ENCODE results near the gene HTR3B.

The HTR3B gene

GRCh38 chr11:113947994-113948393 lies 43.4 kb downstream of the HTR3B start:
- DNase-seq, result no peak

DNA sequence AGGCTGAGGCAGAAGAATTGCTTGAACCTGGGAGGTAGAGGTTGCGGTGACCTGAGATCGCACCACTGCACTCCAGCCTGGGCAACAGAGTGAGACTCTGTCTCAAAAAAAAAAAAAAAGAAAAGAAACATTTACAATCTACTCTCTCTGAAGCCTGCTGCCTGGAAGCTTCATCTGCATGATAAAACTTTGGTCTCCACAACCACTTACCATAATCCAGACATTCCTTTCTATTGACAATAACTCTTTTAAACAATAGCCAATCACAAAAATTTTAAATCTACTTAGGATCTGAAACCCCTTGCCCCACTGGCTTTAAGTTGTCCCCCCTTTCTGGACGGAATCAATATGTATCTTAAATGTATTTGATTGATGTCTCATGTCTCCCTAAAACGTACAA lies 45.3 kb downstream of the HTR3B start:
- DNase-seq, result no peak

DNA sequence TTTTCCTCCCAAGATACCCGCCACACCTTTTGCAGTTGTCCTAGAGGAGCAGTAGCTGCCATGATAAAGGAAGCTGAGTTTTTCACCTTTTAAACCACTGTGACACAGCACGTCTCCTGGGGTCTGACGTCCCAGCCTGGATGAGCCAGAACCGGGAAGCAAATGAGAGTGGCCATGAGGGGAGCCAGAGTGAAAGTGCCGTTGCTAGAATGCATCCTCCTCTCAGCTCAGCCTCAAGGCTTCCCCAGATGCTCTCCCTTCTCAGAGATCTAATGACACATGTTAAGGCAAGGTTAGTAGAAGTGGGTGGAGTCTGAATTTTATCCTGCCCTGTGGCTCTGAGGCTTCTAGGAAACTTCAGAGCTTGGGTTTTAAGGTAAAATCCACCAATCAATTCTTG lies 46.9 kb downstream of the HTR3B start:
- no peak for DNase-seq

DNA sequence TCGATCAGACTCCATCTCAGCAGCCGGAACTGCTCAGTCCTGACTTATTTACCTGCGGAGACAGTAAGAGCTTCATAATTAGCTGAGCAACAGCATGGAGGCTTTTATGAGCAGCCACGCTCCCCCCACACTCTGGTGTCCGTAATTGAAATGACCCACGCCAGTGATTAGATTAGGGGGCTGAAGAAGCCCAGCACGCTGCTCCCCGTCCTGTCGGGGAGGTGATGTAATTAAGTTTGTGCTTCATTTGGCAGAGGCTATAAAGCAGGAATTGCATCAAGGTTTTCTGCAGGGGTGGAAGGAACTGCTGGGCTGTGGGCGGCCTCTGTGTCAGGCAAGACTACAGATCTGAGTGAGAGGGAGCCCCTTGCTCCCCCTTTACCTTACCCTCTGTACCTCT lies 47.5 kb downstream of the HTR3B start:
- no peak for DNase-seq

- DNase-seq, result no peak
Observed at GRCh38 chr11:113952588-113952987, 48.0 kb downstream of the HTR3B start.

DNA sequence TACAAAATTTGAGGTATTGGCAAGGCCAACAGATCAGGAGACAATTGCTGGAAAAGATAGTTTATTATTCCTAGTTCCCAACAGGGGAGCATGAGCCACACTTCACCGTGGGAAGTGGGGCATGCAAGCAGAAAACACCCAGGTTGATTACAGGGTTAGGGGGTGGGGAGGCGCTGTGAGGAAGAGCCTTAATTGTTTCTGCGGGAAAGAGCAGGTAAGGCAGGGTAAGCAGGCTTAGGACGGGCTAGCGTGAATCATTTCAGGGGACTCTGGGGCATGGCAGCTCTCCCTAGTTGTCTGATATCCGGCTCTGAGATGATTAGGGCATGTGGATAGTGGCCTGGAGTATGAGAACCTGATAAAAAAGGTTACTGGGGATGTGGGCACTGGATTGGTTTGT lies 49.6 kb downstream of the HTR3B start:
- DNase-seq, result no peak

GRCh38 chr11:113956986-113957385 lies 52.4 kb downstream of the HTR3B start:
- DNase-seq, result no peak

DNA sequence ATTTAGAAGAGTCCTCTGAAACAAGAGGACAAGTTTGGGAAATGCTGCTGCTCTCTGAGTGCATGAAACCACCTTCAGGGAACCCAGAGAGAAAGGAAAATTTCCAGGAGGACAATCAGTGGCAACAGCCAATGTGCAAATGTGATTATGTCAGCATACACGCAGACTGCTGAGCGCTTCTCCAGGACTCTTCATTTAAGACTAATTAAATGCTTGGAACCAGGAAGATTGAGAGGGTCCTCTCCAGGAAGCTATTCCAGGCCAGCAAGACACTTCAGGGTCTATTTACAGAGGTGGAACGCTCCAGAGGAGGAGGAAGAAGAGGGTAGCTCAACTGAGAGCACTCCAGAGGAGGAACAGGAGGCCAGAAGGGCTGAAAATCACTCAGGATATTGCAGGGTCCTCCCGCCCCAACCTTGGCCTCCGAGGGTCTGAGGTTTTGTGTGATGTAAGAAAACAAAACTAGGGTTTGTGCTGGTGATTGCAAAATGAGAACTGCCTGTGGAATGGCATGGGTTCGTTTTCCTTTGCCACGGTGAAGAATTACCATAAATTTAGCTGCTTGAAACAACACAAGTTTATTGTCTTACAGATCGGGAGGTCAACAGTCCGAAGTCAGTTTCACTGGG lies 56.2 kb downstream of the HTR3B start:
- DNase-seq, result no peak

DNA sequence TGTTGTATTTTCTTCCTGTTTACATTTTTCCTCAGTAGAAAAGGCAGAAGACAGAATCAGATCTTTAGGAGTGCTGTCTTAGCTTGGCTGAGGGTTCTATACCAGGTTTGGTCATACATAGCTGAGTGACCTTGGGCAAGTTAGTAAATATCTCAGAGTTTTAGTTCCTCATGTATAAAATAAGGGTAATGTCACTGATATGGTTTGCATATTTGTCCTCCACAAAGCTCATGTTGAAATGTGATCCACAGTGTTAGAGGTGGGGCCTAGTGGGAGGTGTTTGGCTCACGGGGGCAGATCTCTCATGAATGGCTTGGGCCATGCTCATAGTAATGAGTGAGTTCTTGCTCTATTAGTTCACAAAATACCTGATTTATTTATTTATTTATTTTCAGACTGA lies 62.8 kb downstream of the HTR3B start:
- DNase-seq, result no peak

DNA sequence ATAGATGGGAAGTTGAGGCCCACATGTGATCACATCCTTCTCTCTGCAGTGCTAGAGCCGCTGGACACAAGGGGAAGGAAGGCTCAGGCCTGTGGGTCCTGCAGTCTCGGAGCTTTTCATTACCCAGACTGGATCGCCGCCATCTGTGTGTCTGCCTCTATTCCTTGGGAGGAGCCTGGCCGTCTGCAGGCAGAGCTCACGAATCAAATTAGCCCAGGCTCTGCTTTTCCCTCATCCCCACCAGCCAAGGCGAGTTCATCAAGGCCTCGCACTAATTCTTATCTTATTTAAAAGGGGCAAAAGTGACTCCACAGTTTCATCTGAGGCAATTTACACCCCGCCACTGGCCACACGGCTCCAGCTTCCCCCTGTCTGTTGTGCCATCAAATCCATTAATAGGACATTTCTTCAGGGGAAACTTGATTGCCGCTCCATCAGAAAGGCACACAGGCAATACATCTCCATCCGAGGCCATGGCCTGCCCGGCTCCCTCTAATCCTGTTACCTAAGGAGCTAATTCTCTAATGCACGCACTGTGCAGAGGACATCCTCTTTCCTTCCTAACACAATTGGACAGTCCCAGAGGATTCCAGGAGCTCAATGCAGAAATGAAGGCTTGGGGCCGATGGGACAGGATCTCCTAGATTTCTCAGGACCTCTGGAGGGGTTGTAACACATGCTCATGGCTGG lies 67.1 kb downstream of the HTR3B start:
- no peak for DNase-seq

- no peak for DNase-seq
Observed at GRCh38 chr11:113974741-113975470, 70.3 kb downstream of the HTR3B start, which contains the start of gene HTR3A. Gene HTR3A, plus strand, starts transcription at chr11:113975108. Its CDS starts 218 bp downstream, at chr11:113975326.

- DNase-seq, result no peak
Observed at GRCh38 chr11:113977071-113977490, 72.5 kb downstream of the HTR3B start.

DNA sequence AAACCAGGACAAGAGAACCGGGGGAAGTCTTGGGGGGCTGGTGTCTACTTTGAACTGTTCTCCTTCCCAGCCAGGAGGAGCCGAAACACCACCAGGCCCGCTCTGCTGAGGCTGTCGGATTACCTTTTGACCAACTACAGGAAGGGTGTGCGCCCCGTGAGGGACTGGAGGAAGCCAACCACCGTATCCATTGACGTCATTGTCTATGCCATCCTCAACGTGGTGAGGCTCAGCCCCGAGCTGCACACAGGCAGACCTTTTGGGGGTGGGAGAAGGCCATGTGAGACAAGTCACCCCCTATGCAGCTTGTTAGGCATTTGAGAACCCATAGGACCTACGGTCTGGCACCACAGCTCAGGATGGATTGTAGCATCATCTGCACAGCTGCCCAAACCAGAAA lies 73.1 kb downstream of the HTR3B start:
- no peak for DNase-seq

DNA sequence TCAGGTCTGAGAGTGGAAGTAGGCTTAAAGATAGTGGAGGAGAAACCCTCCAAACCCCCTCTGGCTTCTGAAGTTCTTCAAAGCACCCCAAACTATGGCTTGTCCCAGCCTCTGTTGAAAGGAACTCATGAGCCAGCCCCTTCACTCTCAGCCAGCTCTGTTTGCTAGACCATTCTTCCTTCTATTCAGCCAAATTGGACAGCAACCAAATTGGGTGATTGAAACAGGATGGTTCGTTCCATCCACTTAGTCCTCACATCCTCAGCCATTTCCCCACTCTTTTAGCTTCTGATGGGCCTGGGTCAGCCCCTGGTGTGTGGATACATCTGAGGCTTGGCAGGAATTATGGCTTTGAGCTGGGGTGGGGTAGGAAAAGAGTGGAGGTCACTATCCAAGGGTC lies 74.8 kb downstream of the HTR3B start:
- DNase-seq, result no peak

DNA sequence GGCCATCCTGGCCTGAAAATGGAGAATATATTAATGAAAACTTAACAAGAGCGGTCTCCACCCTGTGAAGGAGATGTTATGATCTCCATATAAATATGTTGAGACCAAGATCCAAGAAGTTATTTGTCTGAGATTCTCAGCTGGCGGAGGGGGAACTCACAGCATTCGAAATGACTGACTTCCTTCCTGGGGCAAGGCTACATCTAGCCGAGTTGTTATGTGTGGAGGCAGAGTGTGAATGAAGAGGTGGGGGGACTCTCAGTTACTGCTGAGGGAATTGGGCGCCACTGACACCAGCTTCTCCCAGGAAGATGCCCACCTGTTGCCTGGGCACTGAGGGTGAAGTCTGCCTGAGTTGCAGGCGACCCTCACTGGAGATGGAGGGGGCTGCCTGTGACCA lies 76.2 kb downstream of the HTR3B start:
- DNase-seq, result no peak

DNA sequence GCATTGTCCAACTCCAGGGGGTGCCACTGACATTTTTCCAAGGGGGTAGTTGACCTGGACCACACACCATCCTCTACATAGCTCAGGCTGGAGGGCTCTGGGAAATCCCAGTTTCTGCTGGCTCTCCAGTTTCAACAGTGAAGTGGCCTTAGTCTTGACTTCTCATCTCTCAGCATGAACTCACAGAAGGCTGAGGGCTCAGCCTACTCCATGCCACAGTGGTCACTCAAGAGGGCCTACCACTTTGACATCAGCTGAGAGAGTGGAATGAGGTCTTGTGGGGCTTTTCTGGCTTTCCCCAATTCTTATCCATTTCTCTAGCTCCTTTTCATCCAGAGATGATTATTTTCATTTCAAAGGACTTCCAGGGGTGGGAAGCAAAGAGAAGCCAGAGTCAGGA lies 77.7 kb downstream of the HTR3B start:
- no peak for DNase-seq

DNA sequence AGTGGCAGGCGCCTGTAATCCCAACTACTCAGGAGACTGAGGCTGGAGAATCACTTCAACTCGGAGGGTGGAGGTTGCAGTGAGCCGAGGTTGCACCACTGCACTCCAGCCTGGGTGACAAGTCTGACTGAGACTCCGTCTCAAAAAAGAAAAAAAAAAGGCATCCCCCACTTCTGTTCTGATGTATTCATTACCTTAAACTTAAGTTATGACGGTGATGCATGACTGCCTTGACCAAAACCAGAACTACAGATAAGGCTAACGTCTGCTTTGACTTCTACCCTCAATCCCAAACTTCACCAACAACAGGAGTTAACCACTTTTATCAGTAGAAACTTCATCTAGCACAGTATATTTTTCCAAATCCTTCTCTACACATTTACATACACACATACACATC lies 80.2 kb downstream of the HTR3B start:
- no peak for DNase-seq

DNA sequence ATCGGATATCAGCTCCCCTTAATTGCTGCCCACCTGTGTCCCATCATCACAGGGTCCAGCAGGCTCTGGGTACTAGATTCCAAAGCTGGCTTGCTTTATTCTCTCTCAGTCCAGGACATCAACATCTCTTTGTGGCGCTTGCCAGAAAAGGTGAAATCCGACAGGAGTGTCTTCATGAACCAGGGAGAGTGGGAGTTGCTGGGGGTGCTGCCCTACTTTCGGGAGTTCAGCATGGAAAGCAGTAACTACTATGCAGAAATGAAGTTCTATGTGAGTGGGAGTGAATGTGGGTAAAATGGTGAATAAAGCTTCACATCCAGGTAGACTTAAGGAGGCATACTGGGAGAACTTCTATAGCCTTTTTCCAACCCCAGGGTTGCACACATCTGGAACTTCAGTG lies 81.3 kb downstream of the HTR3B start:
- DNase-seq, result no peak

- no peak for DNase-seq
Observed at GRCh38 chr11:113986351-113987140, 82.0 kb downstream of the HTR3B start.

DNA sequence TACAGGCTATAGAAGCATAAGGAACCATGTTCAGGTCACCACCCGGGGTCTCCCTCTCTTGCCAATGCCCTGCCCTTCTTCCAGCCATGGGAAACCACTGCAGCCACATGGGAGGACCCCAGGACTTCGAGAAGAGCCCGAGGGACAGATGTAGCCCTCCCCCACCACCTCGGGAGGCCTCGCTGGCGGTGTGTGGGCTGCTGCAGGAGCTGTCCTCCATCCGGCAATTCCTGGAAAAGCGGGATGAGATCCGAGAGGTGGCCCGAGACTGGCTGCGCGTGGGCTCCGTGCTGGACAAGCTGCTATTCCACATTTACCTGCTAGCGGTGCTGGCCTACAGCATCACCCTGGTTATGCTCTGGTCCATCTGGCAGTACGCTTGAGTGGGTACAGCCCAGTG lies 84.8 kb downstream of the HTR3B start:
- DNase-seq, result no peak

DNA sequence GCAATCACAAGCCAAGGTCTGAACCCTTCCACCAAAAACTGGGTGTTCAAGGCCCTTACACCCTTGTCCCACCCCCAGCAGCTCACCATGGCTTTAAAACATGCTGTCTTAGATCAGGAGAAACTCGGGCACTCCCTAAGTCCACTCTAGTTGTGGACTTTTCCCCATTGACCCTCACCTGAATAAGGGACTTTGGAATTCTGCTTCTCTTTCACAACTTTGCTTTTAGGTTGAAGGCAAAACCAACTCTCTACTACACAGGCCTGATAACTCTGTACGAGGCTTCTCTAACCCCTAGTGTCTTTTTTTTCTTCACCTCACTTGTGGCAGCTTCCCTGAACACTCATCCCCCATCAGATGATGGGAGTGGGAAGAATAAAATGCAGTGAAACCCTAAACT lies 85.3 kb downstream of the HTR3B start:
- DNase-seq, result no peak

GRCh38 chr11:113991170-113991569 lies 86.6 kb downstream of the HTR3B start:
- DNase-seq, result no peak

- no peak for DNase-seq
Observed at GRCh38 chr11:113991718-113992458, 87.3 kb downstream of the HTR3B start.
